HT1080 (cell line): ENCODE results near the gene ZNF536. TPM values are rescaled to one million over a fixed set of nuclear protein-coding genes. Genes with fewer than 3 reads are reported as not detected.

Experiments used
- DNase-seq: peaks from one replicate; pipeline ENCODE4 v3.0.0-alpha.2; 2015; ENCODE audit warnings: low read depth
- total RNA-seq: library from RNA; depleted of rRNA; stranded (reverse); fragments of >200 nt; shearing (Covaris generic); gene quantifications from 2 replicates; pipeline ENCODE4 v1.2.3, GENCODE V29; 2014

ZNF536 gene
- total RNA-seq, 1 experiment from 2014 or later: not detected

GRCh38 chr19:30520735-30521479 lies 148.7 kb downstream of the ZNF536 start:
- no peak for DNase-seq

GRCh38 chr19:30521937-30522336 lies 149.8 kb downstream of the ZNF536 start:
- no peak for DNase-seq

DNA sequence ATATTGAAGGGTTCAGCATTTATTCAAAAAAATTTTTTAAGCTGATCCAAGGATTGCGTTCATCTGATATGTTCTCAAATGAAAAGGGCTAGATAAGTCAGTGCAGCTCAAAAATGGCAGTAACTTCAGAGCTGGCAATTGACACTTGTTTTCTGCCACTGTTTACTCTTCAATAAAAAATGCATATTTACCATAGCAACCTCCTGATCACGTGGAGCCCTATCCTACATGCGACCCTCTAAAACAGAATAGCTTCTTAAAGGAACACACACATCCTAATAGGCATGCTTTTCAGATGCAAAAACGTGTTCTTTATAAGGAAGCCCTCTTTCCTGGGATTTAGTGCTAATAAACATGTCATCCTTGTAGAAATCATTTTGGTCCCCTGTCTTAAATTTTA lies 150.2 kb downstream of the ZNF536 start:
- no peak for DNase-seq

DNA sequence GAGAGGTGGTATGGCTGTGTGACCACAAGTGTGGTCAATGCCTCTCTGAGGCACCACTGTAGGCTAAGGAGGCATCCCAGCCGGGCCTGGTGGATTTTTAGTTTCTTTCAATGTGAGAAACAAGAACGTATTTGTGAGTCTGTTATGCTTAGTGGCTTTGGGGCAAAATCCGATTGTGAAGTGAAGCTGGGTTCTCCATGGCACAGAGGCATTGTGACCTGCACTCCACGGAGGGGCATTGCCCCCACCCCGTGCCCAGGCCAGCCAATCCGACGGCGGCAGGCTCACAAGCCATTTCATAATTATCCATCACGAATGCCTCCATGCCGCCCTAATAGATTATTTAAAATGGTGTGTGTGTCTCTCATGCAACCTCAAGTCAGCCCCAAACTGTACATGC lies 151.6 kb downstream of the ZNF536 start:
- DNase-seq: no peak

GRCh38 chr19:30525383-30525782 lies 153.2 kb downstream of the ZNF536 start:
- DNase-seq: no peak

DNA sequence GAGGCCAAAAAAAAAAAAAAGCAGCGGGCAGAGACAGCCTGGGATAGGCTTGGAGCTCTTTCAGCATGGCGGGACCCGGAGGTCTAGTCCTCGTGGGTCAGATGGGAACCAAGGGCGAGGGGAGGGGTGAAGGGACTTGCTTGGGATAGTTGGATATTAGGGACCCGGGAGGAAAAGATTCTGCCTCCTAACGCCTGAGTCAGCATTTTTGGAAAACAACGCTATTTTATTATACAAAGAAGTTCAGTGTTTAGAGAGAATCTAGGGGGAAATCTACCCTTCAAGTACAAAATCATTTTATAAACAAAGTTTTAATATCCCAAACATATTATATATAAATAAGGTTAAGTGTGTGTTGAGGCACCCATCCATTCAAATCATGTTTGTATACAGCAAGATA lies 156.7 kb downstream of the ZNF536 start:
- DNase-seq: no peak

- DNase-seq: no peak
Observed at GRCh38 chr19:30529876-30530275, 157.7 kb downstream of the ZNF536 start.

DNA sequence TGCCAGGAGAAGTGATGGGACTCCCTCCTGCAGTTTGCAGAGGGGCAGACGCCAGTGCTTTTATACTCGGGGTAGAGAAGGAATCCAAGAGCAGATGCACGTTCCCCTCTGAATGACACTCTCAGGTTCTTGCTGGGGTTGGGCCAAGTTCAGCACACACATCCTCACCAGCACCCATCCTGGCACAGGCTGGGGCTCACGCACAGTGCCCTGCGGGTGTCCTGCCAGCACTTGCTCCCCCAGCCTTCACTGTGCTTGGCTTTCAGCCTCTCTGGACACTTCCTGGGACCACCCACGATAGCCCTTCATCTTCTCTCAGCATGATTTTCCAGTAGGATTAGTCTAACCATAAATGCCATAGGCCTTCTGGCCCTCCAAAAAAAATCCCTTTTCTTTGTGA lies 158.6 kb downstream of the ZNF536 start:
- no peak for DNase-seq

- peak; percentile 32 for DNase-seq
Observed at GRCh38 chr19:30535011-30535410, 162.8 kb downstream of the ZNF536 start.

DNA sequence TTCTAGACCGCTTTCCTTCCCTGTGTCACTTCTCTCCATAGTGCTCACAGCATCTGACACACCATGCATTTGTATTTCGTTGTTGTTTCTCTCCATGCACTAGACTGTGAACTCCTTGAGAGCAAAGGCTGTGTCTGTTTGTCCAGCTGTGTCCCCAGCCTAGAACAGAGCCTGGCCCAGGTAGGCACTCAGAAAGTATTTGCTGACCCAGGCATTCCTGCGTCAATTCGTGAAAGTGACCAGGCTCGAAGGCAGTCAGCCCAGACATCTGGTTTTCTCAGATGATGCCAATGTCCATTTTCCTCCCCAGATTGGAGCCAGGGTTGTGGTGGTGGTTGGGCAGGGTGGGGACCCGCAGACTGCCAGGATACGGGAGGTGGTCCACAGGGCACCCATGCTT lies 164.8 kb downstream of the ZNF536 start:
- no peak for DNase-seq

- DNase-seq: no peak
Observed at GRCh38 chr19:30539315-30539714, 167.1 kb downstream of the ZNF536 start.

DNA sequence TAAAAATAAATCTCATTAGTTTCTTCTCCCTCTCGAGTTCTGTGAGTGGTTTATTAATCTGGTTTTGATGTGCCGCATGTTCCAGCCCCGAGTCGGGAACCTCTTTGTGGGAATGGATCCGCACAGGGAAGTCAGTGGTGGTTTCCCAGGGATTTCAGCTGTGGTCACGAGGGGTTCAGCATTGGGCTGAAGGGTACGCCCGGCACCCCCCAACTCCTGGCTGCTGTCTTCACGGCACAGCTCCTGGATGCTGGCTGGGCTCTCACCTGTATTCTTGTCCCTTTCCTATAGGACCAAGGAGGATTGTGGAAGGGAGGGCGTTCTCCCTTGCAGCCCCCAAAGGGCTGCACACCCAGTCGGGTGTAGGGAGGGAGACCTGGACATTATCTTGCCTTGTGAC lies 167.8 kb downstream of the ZNF536 start:
- DNase-seq: no peak

- no peak for DNase-seq
Observed at GRCh38 chr19:30540761-30541160, 168.6 kb downstream of the ZNF536 start.

GRCh38 chr19:30541575-30541974 lies 169.4 kb downstream of the ZNF536 start:
- DNase-seq: no peak

GRCh38 chr19:30543243-30543945 lies 171.2 kb downstream of the ZNF536 start:
- no peak for DNase-seq

GRCh38 chr19:30545752-30546151 lies 173.6 kb downstream of the ZNF536 start:
- DNase-seq: no peak

DNA sequence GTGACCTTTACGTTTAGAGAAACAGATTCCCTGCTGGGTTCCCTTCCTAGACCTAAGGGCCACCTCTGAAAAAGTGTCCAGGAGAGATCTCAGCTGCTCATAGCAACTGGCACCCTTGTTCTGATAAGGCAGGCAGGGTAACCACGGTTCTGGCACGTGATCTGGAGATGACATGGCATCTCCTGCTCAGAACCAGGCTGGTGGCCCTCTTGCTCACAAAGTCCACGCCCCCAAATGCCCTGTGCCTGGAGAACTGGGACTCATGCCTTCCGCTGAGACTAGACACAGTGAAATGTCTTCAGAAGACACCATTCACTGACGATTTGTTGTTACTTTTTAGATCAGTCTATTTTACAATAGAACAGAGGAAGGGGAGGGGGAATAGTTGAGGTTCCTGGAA lies 174.1 kb downstream of the ZNF536 start:
- no peak for DNase-seq

DNA sequence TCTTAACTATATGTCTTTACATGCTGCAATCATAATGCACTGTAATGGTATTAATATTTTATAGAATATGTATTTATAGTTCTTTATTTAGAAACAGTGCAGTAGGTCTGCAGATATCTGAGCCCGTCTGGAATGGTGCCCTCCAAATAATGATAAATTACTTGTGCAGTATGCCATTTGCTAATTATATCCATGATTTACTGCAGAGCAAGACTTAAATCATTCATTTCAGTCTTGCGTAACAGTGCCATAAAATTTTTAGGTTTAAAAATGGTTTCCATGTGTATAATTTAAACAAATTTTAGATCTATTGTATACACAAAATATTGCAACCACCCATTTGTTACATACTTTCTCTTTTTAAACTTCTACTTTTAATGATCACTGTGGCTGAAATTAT lies 175.1 kb downstream of the ZNF536 start:
- DNase-seq: no peak

DNA sequence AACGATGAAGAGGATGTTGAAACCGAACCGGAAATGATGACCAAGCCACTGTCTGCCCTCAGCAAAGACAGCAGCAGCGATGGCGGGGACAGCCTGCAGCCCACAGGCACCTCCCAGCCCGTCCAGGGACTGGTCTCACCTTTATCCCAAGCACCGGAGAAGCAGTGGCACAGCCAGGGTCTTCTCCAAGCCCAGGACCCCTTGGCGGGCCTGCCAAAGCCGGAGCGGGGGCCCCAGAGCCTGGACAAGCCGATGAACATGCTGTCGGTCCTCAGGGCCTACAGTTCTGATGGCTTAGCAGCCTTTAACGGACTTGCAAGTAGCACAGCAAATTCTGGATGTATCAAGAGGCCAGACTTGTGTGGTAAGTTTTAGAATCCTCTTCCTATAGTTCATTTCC lies 177.0 kb downstream of the ZNF536 start:
- no peak for DNase-seq

DNA sequence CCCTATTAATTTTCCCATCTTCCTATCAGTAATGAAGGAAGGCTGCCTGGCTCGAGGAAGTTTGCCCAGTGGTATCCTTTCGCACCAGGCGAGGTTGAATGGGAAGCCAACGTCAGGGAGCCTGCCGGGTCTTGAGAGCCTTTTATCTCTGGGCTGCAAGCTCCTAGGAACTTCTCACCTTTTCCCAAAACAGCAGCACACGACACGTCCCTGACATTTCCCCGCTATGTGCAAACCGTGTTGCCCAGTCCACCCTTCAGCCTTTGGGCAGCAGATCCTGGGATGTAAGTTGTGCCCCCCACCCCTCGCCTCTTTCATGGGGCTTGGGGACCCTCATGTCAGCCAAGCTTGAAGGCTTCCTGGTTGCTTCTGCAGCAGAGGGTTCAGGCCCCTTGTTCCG lies 179.1 kb downstream of the ZNF536 start:
- no peak for DNase-seq

DNA sequence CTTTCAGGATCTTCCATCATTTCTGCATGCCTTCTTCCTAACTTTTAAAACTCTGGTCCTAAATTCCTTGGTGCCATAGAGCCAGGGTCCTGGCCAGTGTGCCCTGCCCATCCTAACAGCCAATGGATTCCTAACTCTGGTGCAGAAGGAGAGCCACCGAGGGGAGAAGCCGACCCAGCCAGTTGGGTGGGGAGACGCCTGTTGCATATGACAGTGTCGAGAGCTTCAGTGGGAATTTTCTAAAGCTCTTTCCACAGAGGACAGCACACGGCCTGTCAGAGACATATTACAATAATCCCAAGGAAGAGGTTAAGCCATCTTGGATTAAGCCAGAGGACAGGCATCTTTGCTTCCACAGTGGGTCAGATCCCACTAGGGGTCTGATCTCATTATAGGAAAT lies 180.4 kb downstream of the ZNF536 start:
- DNase-seq: no peak

GRCh38 chr19:30555075-30555790 lies 183.0 kb downstream of the ZNF536 start:
- no peak for DNase-seq

DNA sequence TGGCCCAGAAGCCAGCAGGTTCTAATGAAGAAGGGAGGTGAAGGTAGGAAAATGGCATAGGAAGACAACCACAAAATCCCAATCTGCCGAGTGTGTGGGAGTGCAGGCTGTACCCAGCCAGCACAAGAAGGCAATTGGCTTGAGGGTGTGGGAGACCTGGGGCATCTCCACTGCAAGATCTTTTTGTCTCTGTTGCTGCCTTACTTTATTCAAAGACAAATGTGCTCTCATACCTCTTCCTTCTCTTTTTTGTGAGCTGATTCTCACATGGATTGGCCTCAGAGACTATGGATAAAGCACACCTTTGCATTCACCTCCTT lies 183.6 kb downstream of the ZNF536 start:
- DNase-seq: no peak
